GM18867 (cell line): ENCODE data around the gene DAB1.

ENCODE experiments used
- ATAC-seq: cut with Tn5 transposase; IDR thresholded peaks from one replicate; pipeline ENCODE4 v1.9.1; 2021; ENCODE audit warnings: mild to moderate bottlenecking, moderate library complexity; ENCODE audit not compliant: unreplicated experiment

DAB1 gene

GRCh38 chr1:57041901-57042300 lies 382.0 kb downstream of the DAB1 start:
- ATAC-seq = no peak

GRCh38 chr1:57040811-57041210 lies 383.0 kb downstream of the DAB1 start:
- ATAC-seq = no peak

GRCh38 chr1:57036641-57037579 lies 386.9 kb downstream of the DAB1 start:
- ATAC-seq = no peak

GRCh38 chr1:57034713-57035112 lies 389.1 kb downstream of the DAB1 start:
- ATAC-seq = no peak

GRCh38 chr1:57033222-57034001 lies 390.4 kb downstream of the DAB1 start:
- ATAC-seq = peak; percentile 60

GRCh38 chr1:57026624-57027354 lies 397.1 kb downstream of the DAB1 start:
- no peak for ATAC-seq

- no peak for ATAC-seq
Observed at GRCh38 chr1:57024855-57025254, 399.0 kb downstream of the DAB1 start.

GRCh38 chr1:57024428-57024827 lies 399.4 kb downstream of the DAB1 start:
- ATAC-seq = no peak

GRCh38 chr1:57020216-57020615 lies 403.6 kb downstream of the DAB1 start:
- ATAC-seq = no peak

- no peak for ATAC-seq
Observed at GRCh38 chr1:57019236-57019839, 404.5 kb downstream of the DAB1 start.

GRCh38 chr1:57018119-57018518 lies 405.7 kb downstream of the DAB1 start:
- no peak for ATAC-seq

- ATAC-seq = no peak
Observed at GRCh38 chr1:57017717-57018116, 406.1 kb downstream of the DAB1 start.

GRCh38 chr1:57017200-57017599 lies 406.7 kb downstream of the DAB1 start:
- ATAC-seq = no peak

GRCh38 chr1:57015071-57015470 lies 408.8 kb downstream of the DAB1 start:
- no peak for ATAC-seq

- ATAC-seq = no peak
Observed at GRCh38 chr1:57013522-57013921, 410.3 kb downstream of the DAB1 start.

- no peak for ATAC-seq
Observed at GRCh38 chr1:57012315-57012714, 411.5 kb downstream of the DAB1 start.

- no peak for ATAC-seq
Observed at GRCh38 chr1:57010511-57010910, 413.3 kb downstream of the DAB1 start.

- ATAC-seq = no peak
Observed at GRCh38 chr1:57007948-57008347, 415.9 kb downstream of the DAB1 start.

- no peak for ATAC-seq
Observed at GRCh38 chr1:57007472-57007871, 416.4 kb downstream of the DAB1 start.

- ATAC-seq = no peak
Observed at GRCh38 chr1:57003398-57004139, 420.3 kb downstream of the DAB1 start.
